HCT116 (cell line): ENCODE data around the gene THSD1. TPM values are rescaled to one million over a fixed set of nuclear protein-coding genes. Genes with fewer than 3 reads are reported as not detected.

ENCODE experiments used
- ATAC-seq: fragments of 200-7000 bp; cut with Tn5 transposase; 2 replicates; pipeline ENCODE4 v1.9.1; 2020; ENCODE audit warnings: mild to moderate bottlenecking, moderate library complexity
- Bru-seq: library from RNA; stranded (reverse); fragments of 400-500 nt; gene quantifications from one replicate; lab custom pipeline; 2021; lab: Mats Ljungman, UMichigan
- BruChase-seq, 2 experiments: library from RNA; stranded (reverse); fragments of 400-500 nt; gene quantifications; one replicate each; lab custom pipeline; 2021; lab: Mats Ljungman, UMichigan
- BruUV-seq: library from RNA; stranded (reverse); fragments of 400-500 nt; replicated peaks from 2 replicates; lab custom pipeline; 2021; lab: Mats Ljungman, UMichigan
- CTCF ChIA-PET: fragments of 300-600 bp; sonication (Branson Sonifier 250); formaldehyde crosslinking; loops from one replicate; lab custom pipeline; 2021; ENCODE audit warnings: antibody characterized with exemption; lab: Charles Lee
- POLR2A ChIA-PET: fragments of 300-600, 350-600 bp; sonication (Branson Sonifier 250); formaldehyde crosslinking; loops from one replicate; lab custom pipeline; 2021; ENCODE audit warnings: antibody characterized with exemption; lab: Charles Lee
- RAD21 ChIA-PET, 2 experiments: fragments of 300-600 bp; sonication (Branson Sonifier 250); formaldehyde crosslinking; loops; one replicate each; lab custom pipeline; 2023; ENCODE audit warnings: low total read pairs in 2 of 2; ENCODE audit not compliant: uncharacterized antibody in 2 of 2, unreplicated experiment in 2 of 2, low non-redundant PET in 1 of 2; lab: Charles Lee
- DNase-seq: peaks from one replicate; pipeline ENCODE4 v3.0.0-alpha.2; 2010; ENCODE audit warnings: low read depth, low spot score
- H2AFZ ChIP-seq: fragments of 200-600 bp; shearing (Covaris generic), sonication (generic); 2 replicates; pipeline ENCODE4 v1.6.1; 2017; ENCODE audit warnings: low read depth, mixed run types, mixed read lengths, antibody characterized with exemption, low read length; ENCODE audit not compliant: poor library complexity, severe bottlenecking
- H3K27ac ChIP-seq: 2 replicates; pipeline ENCODE4 v1.5.1; 2012; ENCODE audit warnings: low read depth, low read length
- H3K27me3 ChIP-seq: fragments of 200-600 bp; sonication (generic); 2 replicates; pipeline ENCODE4 v1.6.1; 2016; ENCODE audit warnings: mixed run types, low read length, mixed read lengths; ENCODE audit not compliant: insufficient read depth
- H3K36me3 ChIP-seq, 2 experiments: fragments of 200-500 bp in 1 of 2; fragments of 200-600 bp in 1 of 2; sonication (Bioruptor generic) in 1 of 2; sonication (generic) in 1 of 2; 2 replicates each; pipeline versions ENCODE4 v1.5.1 to v1.6.1; 2014 to 2016; ENCODE audit warnings: low read length in 2 of 2, inconsistent platforms in 1 of 2, mixed read lengths in 1 of 2, mixed run types in 1 of 2; ENCODE audit not compliant: insufficient read depth in 2 of 2, control insufficient read depth in 1 of 2
- H3K4me1 ChIP-seq, 2 experiments: fragments of 200-600 bp in 1 of 2; sonication (generic) in 1 of 2; 2 replicates each; pipeline versions ENCODE4 v1.5.1 to v1.6.1; 2012 to 2017; ENCODE audit warnings: low read length in 2 of 2, inconsistent platforms in 1 of 2, mild to moderate bottlenecking in 1 of 2, mixed read lengths in 1 of 2, mixed run types in 1 of 2, moderate library complexity in 1 of 2; ENCODE audit not compliant: insufficient read depth in 2 of 2, control insufficient read depth in 1 of 2
- H3K4me2 ChIP-seq: fragments of 200-600 bp; sonication (generic); 2 replicates; pipeline ENCODE4 v1.6.1; 2017; ENCODE audit warnings: mixed run types, low read length, mixed read lengths
- H3K4me3 ChIP-seq, 2 experiments: fragments of 200-600 bp in 1 of 2; sonication (generic) in 1 of 2; replicated peaks in 1 of 2; 2 replicates each; pipeline ENCODE4 v1.5.1; 2011 to 2016; ENCODE audit warnings: low read length in 2 of 2, control low read depth in 1 of 2, low read depth in 1 of 2, mild to moderate bottlenecking in 1 of 2, mixed read lengths in 1 of 2, mixed run types in 1 of 2
- H3K79me2 ChIP-seq: fragments of 200-600 bp; sonication (generic); 2 replicates; pipeline ENCODE4 v1.6.1; 2017; ENCODE audit warnings: mild to moderate bottlenecking, mixed run types, low read length, moderate library complexity, mixed read lengths; ENCODE audit not compliant: insufficient read depth
- H3K9ac ChIP-seq: fragments of 200-600 bp; sonication (generic); 2 replicates; pipeline ENCODE4 v1.6.1; 2016; ENCODE audit warnings: low read length, mixed read lengths
- H3K9me2 ChIP-seq: fragments of 200-600 bp; sonication (generic), shearing (Covaris generic); 2 replicates; pipeline ENCODE4 v1.6.1; 2017; ENCODE audit warnings: mixed run types, mild to moderate bottlenecking, moderate library complexity; ENCODE audit not compliant: insufficient read depth
- H3K9me3 ChIP-seq, 2 experiments: fragments of 200-500 bp in 1 of 2; fragments of 200-600 bp in 1 of 2; sonication (Bioruptor generic) in 1 of 2; sonication (generic) in 1 of 2; 2 replicates each; pipeline ENCODE4 v1.6.1; 2014 to 2017; ENCODE audit warnings: low read length in 2 of 2, mixed read lengths in 2 of 2, inconsistent platforms in 1 of 2, low read depth in 1 of 2, mild to moderate bottlenecking in 1 of 2, mixed run types in 1 of 2, moderate library complexity in 1 of 2; ENCODE audit not compliant: control insufficient read depth in 1 of 2, insufficient read depth in 1 of 2
- H4K20me1 ChIP-seq: fragments of 200-600 bp; sonication (generic), shearing (Covaris generic); 2 replicates; pipeline ENCODE4 v1.6.1; 2017; ENCODE audit warnings: mixed run types, mild to moderate bottlenecking, moderate library complexity; ENCODE audit not compliant: insufficient read depth
- CEBPB ChIP-seq: IDR thresholded peaks from 2 replicates; pipeline ENCODE4 v1.6.1; 2012; ENCODE audit warnings: low read depth
- EZH2phosphoT487 ChIP-seq: fragments of 200-600 bp; IDR thresholded peaks from 2 replicates; pipeline ENCODE4 v1.6.1; 2018; ENCODE audit warnings: antibody characterized with exemption, borderline replicate concordance
- FOSL1 ChIP-seq: IDR thresholded peaks from 2 replicates; pipeline ENCODE4 v1.6.1; 2012; ENCODE audit warnings: low read depth
- POLR2AphosphoS5 ChIP-seq: IDR thresholded peaks from 2 replicates; pipeline ENCODE4 v1.6.1; 2011; ENCODE audit warnings: mild to moderate bottlenecking, low read depth, low read length, moderate library complexity
- ZFX ChIP-seq: fragments of 450-650 bp; IDR thresholded peaks from 2 replicates; pipeline ENCODE4 v1.6.1; 2017
- intact Hi-C: fragments of 100-400 bp; cut with micrococcal nuclease; formaldehyde crosslinking; loops from 2 replicates; pipeline ENCODE4 v1.10.0; 2022
- long read RNA-seq: library from polyadenylated mRNA; unstranded; transcript quantifications from one replicate; pipeline ENCODE4 v2.0.0, GENCODE V29; 2021; ENCODE audit not compliant: unreplicated experiment
- polyA plus RNA-seq: library from polyadenylated mRNA; unstranded; fragments of >200 nt; gene quantifications from 2 replicates; pipeline ENCODE4 v1.2.1, GENCODE V29; 2012; ENCODE audit warnings: missing spikeins
- total RNA-seq: library from RNA; stranded (reverse); gene quantifications from one replicate; pipeline ENCODE4 v1.2.1, GENCODE V29; 2021; ENCODE audit not compliant: unreplicated experiment

The THSD1 gene, protein sequence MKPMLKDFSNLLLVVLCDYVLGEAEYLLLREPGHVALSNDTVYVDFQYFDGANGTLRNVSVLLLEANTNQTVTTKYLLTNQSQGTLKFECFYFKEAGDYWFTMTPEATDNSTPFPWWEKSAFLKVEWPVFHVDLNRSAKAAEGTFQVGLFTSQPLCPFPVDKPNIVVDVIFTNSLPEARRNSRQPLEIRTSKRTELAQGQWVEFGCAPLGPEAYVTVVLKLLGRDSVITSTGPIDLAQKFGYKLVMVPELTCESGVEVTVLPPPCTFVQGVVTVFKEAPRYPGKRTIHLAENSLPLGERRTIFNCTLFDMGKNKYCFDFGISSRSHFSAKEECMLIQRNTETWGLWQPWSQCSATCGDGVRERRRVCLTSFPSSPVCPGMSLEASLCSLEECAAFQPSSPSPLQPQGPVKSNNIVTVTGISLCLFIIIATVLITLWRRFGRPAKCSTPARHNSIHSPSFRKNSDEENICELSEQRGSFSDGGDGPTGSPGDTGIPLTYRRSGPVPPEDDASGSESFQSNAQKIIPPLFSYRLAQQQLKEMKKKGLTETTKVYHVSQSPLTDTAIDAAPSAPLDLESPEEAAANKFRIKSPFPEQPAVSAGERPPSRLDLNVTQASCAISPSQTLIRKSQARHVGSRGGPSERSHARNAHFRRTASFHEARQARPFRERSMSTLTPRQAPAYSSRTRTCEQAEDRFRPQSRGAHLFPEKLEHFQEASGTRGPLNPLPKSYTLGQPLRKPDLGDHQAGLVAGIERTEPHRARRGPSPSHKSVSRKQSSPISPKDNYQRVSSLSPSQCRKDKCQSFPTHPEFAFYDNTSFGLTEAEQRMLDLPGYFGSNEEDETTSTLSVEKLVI
- 0.76 TPM for total RNA-seq
- 0.47 and 0.56 TPM in 2 replicates for polyA plus RNA-seq
- percentile 55 among the genes with signal in this experiment for Bru-seq, nascent RNA
- percentile 76 among the genes with signal in this experiment for BruChase-seq, experiment 1, labeled RNA remaining after a 6-hour chase
- BruChase-seq, experiment 2, labeled RNA remaining after a 2-hour chase = percentile 69 among the genes with signal in this experiment
- long read RNA-seq = 0 reads

DNA sequence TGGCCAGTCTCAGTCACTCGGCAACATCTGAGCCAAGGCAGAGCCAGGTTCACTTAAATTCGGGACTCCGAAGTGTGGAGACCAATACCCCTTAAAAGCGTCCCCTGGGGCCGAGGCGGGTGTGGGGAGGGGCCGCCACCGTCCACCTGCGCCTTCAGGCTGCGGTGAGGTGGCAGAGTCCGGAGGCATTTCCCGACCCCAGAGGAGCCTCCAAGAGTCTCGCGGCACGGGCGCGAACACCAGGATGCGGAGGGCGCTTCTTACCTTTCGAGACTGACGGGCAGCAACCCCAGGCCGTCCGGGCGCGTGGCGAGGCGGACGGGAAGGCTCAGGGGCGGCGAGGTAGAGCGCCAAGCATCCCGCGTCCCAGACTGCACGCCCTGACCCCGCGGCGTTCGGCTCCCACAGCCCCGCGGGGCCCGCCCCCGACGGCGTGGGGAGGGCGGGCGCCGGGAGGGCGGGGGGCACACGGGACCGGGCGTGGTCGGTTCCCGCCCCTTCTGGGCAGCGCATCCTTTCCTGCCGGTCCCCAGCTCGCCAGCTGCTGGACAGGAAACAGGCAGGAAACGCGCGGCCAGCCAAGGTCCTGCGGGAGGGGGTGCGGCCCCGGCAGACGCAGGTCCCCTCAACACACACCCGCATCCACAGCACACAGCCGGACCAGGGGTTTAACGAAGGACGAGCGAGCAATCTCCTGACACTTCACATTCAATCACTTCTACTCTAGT is at the start of gene THSD1:
THSD1 (minus strand) TSS at position 406 of the 728 bp plus-strand sequence. CDS start 3,572 bp downstream, outside the sequence.
- Histone ChIP-seq H3K4me3 (no peak within 1 kb of the TSS), H3K27me3 (no peaks in the 10 kb centered on the region), H3K27ac (no peak within 1 kb of the TSS), H3K36me3 (no peaks in the 10 kb centered on the region), H3K79me2 (no peaks in the 10 kb centered on the region), H3K4me1 (no peaks in the 10 kb centered on the region)
- RAD21 ChIA-PET = no interaction called here
- POLR2A ChIA-PET = no interaction called here
- ATAC-seq = no peak
- CTCF ChIA-PET = no interaction called here
- BruUV-seq = no TSS peak
- DNase-seq = no peak
- TF ChIP-seq EZH2phosphoT487 (no peak), FOSL1 (no peak), ZFX (no peak), CEBPB (no peak), POLR2AphosphoS5 (no peak)
- TF ChIP-seq, all 23 proteins: peak for 0
- Histone ChIP-seq H3K4me2 (no peak within 1 kb of the TSS), H3K9me2 (no peaks in the 10 kb centered on the region), H2AFZ (no peak within 1 kb of the TSS), H3K9ac (no peak within 1 kb of the TSS), H4K20me1 (no peaks in the 10 kb centered on the region), H3K9me3 (no peaks in the 10 kb centered on the region)
- intact Hi-C loops = no loop called here
